Activated CD4-positive, alpha-beta T cell treated with anti-CD3 and anti-CD28 coated beads, Interleukin-2, Interleukin-4, amounts not matched to agents 100 ng/mL and 50 ng/mL, durations not matched to agents 16 hours and 8 hours (primary cell): ENCODE measurements around the gene KCNB1.

Experiments used
- DNase-seq: peaks from one replicate; pipeline ENCODE4 v3.0.0-alpha.2; 2020; ENCODE audit warnings: low spot score

The KCNB1 gene

GRCh38 chr20:49351775-49352174, 130.7 kb downstream of the KCNB1 start:
- DNase-seq, result no peak

- DNase-seq, result no peak
Measured at GRCh38 chr20:49349694-49350252, 132.7 kb downstream of the KCNB1 start.

- no peak for DNase-seq
Measured at GRCh38 chr20:49349078-49349477, 133.4 kb downstream of the KCNB1 start.

- no peak for DNase-seq
Measured at GRCh38 chr20:49348563-49348962, 133.9 kb downstream of the KCNB1 start.

GRCh38 chr20:49347156-49347555, 135.3 kb downstream of the KCNB1 start:
- no peak for DNase-seq

GRCh38 chr20:49346682-49347081, 135.8 kb downstream of the KCNB1 start:
- DNase-seq, result no peak

GRCh38 chr20:49345524-49345923, 136.9 kb downstream of the KCNB1 start:
- DNase-seq, result no peak

GRCh38 chr20:49344975-49345374, 137.5 kb downstream of the KCNB1 start:
- no peak for DNase-seq

- no peak for DNase-seq
Measured at GRCh38 chr20:49344140-49344539, 138.3 kb downstream of the KCNB1 start.

- DNase-seq, result no peak
Measured at GRCh38 chr20:49343246-49343645, 139.2 kb downstream of the KCNB1 start.

GRCh38 chr20:49340161-49340966, 142.1 kb downstream of the KCNB1 start:
- no peak for DNase-seq

- no peak for DNase-seq
Measured at GRCh38 chr20:49339123-49339522, 143.3 kb downstream of the KCNB1 start.

GRCh38 chr20:49338061-49338460, 144.4 kb downstream of the KCNB1 start:
- no peak for DNase-seq

- DNase-seq, result no peak
Measured at GRCh38 chr20:49337357-49337756, 145.1 kb downstream of the KCNB1 start.

GRCh38 chr20:49336786-49337185, 145.7 kb downstream of the KCNB1 start:
- no peak for DNase-seq

- DNase-seq, result no peak
Measured at GRCh38 chr20:49335476-49335875, 147.0 kb downstream of the KCNB1 start.

- no peak for DNase-seq
Measured at GRCh38 chr20:49330701-49331615, 151.5 kb downstream of the KCNB1 start.

- DNase-seq, result no peak
Measured at GRCh38 chr20:49328790-49329189, 153.7 kb downstream of the KCNB1 start.

GRCh38 chr20:49326026-49326425, 156.4 kb downstream of the KCNB1 start:
- DNase-seq, result no peak

- no peak for DNase-seq
Measured at GRCh38 chr20:49324306-49324705, 158.2 kb downstream of the KCNB1 start.

GRCh38 chr20:49323622-49324238, 158.7 kb downstream of the KCNB1 start:
- peak; percentile 71 for DNase-seq

- no peak for DNase-seq
Measured at GRCh38 chr20:49320460-49320859, 162.0 kb downstream of the KCNB1 start.
